Thoracic aorta (tissue), 2 donors: ENCODE results near the gene GABRG3. TPM values are rescaled to one million over a fixed set of nuclear protein-coding genes. Genes with fewer than 3 reads are reported as not detected.

Source experiments
- ATAC-seq: fragments of 150-250 bp; one replicate; pipeline ENCODE4 v1.8.0; 2017; ENCODE audit warnings: low read depth; ENCODE audit not compliant: insufficient number of reproducible peaks, low FRiP score
- DNase-seq: peaks from one replicate; pipeline ENCODE4 v3.0.0-alpha.2; 2020; ENCODE audit warnings: low spot score
- H3K27ac ChIP-seq, 2 donors: fragments of 200-600 bp; sonication (generic); 1 replicate in 1 of 2; 2 replicates in 1 of 2; pipeline ENCODE4 v1.5.1; 2016; ENCODE audit warnings: mild to moderate bottlenecking in 2 of 2, moderate library complexity in 2 of 2
- H3K27me3 ChIP-seq: fragments of 200-600 bp; sonication (generic); replicated peaks from 2 replicates; pipeline ENCODE4 v1.6.0; 2016; ENCODE audit warnings: mild to moderate bottlenecking; ENCODE audit not compliant: insufficient read depth
- H3K36me3 ChIP-seq: fragments of 200-600 bp; sonication (generic); one replicate; pipeline ENCODE4 v1.5.1; 2016
- H3K4me1 ChIP-seq, 2 donors: fragments of 200-600 bp; sonication (generic); 1 replicate in 1 of 2; 2 replicates in 1 of 2; pipeline versions ENCODE4 v1.5.1 to v1.6.0; 2016; ENCODE audit warnings: low read depth in 2 of 2, mild to moderate bottlenecking in 1 of 2; ENCODE audit not compliant: control insufficient read depth in 1 of 2
- H3K4me3 ChIP-seq: fragments of 200-600 bp; sonication (generic); 2 replicates; pipeline ENCODE4 v1.5.1; 2016; ENCODE audit warnings: mild to moderate bottlenecking
- H3K9me3 ChIP-seq: fragments of 200-600 bp; sonication (generic); 2 replicates; pipeline ENCODE4 v1.5.1; 2016
- CTCF ChIP-seq: fragments of 200-600 bp; sonication (generic); IDR thresholded peaks from one replicate; pipeline ENCODE4 v1.5.1; 2019; ENCODE audit warnings: antibody characterized with exemption
- total RNA-seq, 2 donors: library from RNA; depleted of rRNA; stranded (reverse); fragments of >200 nt; gene quantifications; one replicate each; pipeline versions ENCODE4 v1.1.0 to v1.2.3, GENCODE V29; 2016

The GABRG3 gene
- total RNA-seq, 2 donors from 2014 or later, result not detected

- H3K4me1 ChIP-seq, result no peaks in the 10 kb centered on the region
- H3K36me3 ChIP-seq, result no peaks in the 10 kb centered on the region
- no peak overlapping the region for H3K4me3 ChIP-seq
- H3K9me3 ChIP-seq, result no peaks in the 10 kb centered on the region
- no peak overlapping the region for H3K27ac ChIP-seq
- no peak for DNase-seq
- TF ChIP-seq CTCF, result no peak
- H3K27me3 ChIP-seq, result no peaks in the 10 kb centered on the region
- no peak for ATAC-seq
Measured at GRCh38 chr15:27575521-27575920, 604.5 kb downstream of the GABRG3 start.

- DNase-seq, result no peak
Measured at GRCh38 chr15:27576576-27576975, 605.6 kb downstream of the GABRG3 start.

GRCh38 chr15:27579738-27580137 is 608.8 kb downstream of the GABRG3 start:
- ATAC-seq (no peak), DNase-seq (no peak)
- no peaks in the 10 kb centered on the region for H3K36me3 ChIP-seq
- H3K27ac ChIP-seq, result no peak overlapping the region
- no peaks in the 10 kb centered on the region for H3K4me1 ChIP-seq
- no peaks in the 10 kb centered on the region for H3K9me3 ChIP-seq
- H3K27me3 ChIP-seq, result no peaks in the 10 kb centered on the region
- no peak overlapping the region for H3K4me3 ChIP-seq
- no peak for TF ChIP-seq CTCF

More at GRCh38 chr15:27576576-27576975, 605.6 kb downstream of the GABRG3 start:
- ATAC-seq, result no peak
- Histone ChIP-seq H3K27me3 (no peaks in the 10 kb centered on the region), H3K9me3 (no peaks in the 10 kb centered on the region), H3K36me3 (no peaks in the 10 kb centered on the region), H3K27ac (no peak overlapping the region), H3K4me1 (no peaks in the 10 kb centered on the region), H3K4me3 (no peak overlapping the region)
- TF ChIP-seq CTCF, result no peak

GRCh38 chr15:27582726-27583410 is 611.9 kb downstream of the GABRG3 start:
- no peak overlapping the region for H3K4me3 ChIP-seq
- no peaks in the 10 kb centered on the region for H3K27me3 ChIP-seq
- no peaks in the 10 kb centered on the region for H3K36me3 ChIP-seq
- TF ChIP-seq CTCF, result no peak
- no peaks in the 10 kb centered on the region for H3K9me3 ChIP-seq
- H3K4me1 ChIP-seq, result no peaks in the 10 kb centered on the region
- no peak for ATAC-seq
- no peak for DNase-seq
- no peak overlapping the region for H3K27ac ChIP-seq

- Histone ChIP-seq H3K36me3 (no peaks in the 10 kb centered on the region), H3K27ac (no peak overlapping the region), H3K27me3 (no peaks in the 10 kb centered on the region), H3K4me3 (no peak overlapping the region), H3K9me3 (no peaks in the 10 kb centered on the region), H3K4me1 (no peaks in the 10 kb centered on the region)
- no peak for TF ChIP-seq CTCF
- ATAC-seq (no peak), DNase-seq (no peak)
Measured at GRCh38 chr15:27583651-27584050, 612.7 kb downstream of the GABRG3 start.
